GM20000 (cell line): ENCODE measurements around the gene UTY.

Experiments
- DNase-seq: peaks from one replicate; pipeline ENCODE4 v3.0.0; 2012; ENCODE audit warnings: low spot score
- CTCF ChIP-seq: IDR thresholded peaks from 2 replicates; pipeline ENCODE4 v1.5.1; 2012; ENCODE audit warnings: mild to moderate bottlenecking, control low read depth; ENCODE audit errors: extremely low read depth, missing control alignments

The UTY gene

GRCh38 chrY:13435968-13436937 lies 43.6 kb downstream of the UTY start:
- DNase-seq = peak; percentile 34
- TF ChIP-seq CTCF = peak; percentile 9

GRCh38 chrY:13435206-13435967 lies 44.4 kb downstream of the UTY start:
- TF ChIP-seq CTCF = no peak
- DNase-seq = no peak

GRCh38 chrY:13432293-13433025 lies 47.4 kb downstream of the UTY start:
- no peak for TF ChIP-seq CTCF
- no peak for DNase-seq

GRCh38 chrY:13429551-13429950 lies 50.3 kb downstream of the UTY start:
- no peak for TF ChIP-seq CTCF
- DNase-seq = no peak

GRCh38 chrY:13423281-13423732 lies 56.5 kb downstream of the UTY start:
- TF ChIP-seq CTCF = no peak
- no peak for DNase-seq

- DNase-seq = peak; percentile 4
Measured at GRCh38 chrY:13416869-13417661, 62.8 kb downstream of the UTY start.

More at GRCh38 chrY:13416869-13417661, 62.8 kb downstream of the UTY start:
- TF ChIP-seq CTCF = no peak
